Measurements from ENCODE around the gene CFAP221.

The CFAP221 gene

DNA sequence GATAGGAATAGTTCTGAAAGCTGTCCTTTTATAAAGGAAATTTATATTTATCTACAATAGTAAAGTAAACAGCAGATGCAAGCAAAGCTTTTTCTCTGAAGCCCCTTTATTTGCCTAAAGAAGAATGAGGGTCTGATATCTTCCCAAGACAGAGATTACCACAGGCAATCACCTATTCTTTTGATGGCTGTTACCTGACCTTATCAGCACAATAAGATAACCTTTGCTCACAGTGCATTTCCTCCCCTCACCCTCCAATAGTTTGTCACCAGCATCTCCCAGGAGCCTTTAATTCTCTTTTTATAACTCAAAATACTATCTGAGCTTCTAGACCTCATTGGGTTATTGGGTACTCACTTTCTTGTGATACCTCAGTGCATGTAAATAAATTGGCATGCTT lies 6.5 kb upstream of the CFAP221 start:
- Mint-ChIP-seq H3K4me3 (no peak overlapping the region), H3K36me3 (ENCODE audit: low read depth) (peaks cover 13% of the 10 kb centered on the region), H3K27me3 (ENCODE audit: low read depth, poor library complexity) (peaks cover 11% of the 10 kb centered on the region), H3K27ac (no peak overlapping the region), H3K9me3 (peaks cover 33% of the 10 kb centered on the region), H3K4me1 (peaks cover 7% of the 10 kb centered on the region)
- no peak for DNase-seq
- TF ChIP-seq, protein P1, sequence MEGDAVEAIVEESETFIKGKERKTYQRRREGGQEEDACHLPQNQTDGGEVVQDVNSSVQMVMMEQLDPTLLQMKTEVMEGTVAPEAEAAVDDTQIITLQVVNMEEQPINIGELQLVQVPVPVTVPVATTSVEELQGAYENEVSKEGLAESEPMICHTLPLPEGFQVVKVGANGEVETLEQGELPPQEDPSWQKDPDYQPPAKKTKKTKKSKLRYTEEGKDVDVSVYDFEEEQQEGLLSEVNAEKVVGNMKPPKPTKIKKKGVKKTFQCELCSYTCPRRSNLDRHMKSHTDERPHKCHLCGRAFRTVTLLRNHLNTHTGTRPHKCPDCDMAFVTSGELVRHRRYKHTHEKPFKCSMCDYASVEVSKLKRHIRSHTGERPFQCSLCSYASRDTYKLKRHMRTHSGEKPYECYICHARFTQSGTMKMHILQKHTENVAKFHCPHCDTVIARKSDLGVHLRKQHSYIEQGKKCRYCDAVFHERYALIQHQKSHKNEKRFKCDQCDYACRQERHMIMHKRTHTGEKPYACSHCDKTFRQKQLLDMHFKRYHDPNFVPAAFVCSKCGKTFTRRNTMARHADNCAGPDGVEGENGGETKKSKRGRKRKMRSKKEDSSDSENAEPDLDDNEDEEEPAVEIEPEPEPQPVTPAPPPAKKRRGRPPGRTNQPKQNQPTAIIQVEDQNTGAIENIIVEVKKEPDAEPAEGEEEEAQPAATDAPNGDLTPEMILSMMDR (IDR thresholded peaks at IDR 0.05): no peak

DNA sequence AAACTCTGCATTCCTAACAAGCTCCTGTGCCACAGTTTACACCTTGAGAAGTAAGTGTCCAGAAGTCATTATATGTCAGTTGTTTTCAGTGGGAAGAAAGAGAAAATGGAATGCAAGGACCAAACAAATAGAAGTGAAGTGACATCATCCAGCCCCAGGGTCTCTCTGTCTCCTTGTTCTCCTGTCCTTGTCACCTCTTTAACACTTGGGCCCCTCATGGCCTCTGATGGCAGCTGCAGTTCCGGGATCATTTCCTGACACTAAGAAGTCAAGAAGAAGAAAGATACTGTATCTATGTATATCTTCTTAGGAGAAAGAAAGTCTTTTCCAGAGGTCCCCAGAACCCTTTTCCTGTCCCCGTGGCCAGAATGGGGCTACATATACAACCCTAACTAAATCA lies 2.8 kb upstream of the CFAP221 start:
- Mint-ChIP-seq H3K36me3 (ENCODE audit: low read depth) (no peaks in the 10 kb centered on the region), H3K4me1 (peaks cover 30% of the 10 kb centered on the region), H3K27me3 (ENCODE audit: low read depth, poor library complexity) (peaks cover 12% of the 10 kb centered on the region), H3K9me3 (peaks cover 7% of the 10 kb centered on the region), H3K27ac (no peak overlapping the region), H3K4me3 (no peak overlapping the region)
- TF ChIP-seq, protein P1 (IDR thresholded peaks at IDR 0.05): no peak
- no peak for DNase-seq

DNA sequence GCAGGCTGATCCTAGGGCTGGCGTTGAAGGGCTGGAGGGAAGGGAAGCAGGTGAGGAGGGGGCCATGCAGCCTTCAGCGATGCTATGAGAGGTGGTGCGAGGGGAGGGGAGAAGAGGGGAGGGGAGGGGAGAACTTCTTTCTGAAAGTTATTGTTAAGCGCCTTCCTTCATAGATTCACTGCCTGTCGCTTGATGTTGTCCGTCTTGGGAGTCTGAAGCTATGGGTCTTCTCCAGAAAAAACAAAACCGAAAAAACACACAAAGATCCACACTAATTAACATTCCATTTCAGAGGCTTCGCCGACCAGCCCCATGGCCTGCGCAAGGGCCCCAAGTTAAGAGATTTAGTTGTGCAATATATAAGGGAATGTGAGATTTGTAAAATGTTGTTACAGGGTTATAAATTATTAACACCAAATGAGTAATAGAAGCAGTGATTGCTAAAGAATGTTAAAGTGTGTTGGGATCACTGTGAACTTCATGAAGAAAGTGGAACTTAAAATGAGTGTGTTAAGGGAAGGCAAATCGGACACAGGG lies 758 bp downstream of the CFAP221 start:
- H3K4me1 Mint-ChIP-seq: peaks cover 34% of the 10 kb centered on the region
- DNase-seq: no peak

DNA sequence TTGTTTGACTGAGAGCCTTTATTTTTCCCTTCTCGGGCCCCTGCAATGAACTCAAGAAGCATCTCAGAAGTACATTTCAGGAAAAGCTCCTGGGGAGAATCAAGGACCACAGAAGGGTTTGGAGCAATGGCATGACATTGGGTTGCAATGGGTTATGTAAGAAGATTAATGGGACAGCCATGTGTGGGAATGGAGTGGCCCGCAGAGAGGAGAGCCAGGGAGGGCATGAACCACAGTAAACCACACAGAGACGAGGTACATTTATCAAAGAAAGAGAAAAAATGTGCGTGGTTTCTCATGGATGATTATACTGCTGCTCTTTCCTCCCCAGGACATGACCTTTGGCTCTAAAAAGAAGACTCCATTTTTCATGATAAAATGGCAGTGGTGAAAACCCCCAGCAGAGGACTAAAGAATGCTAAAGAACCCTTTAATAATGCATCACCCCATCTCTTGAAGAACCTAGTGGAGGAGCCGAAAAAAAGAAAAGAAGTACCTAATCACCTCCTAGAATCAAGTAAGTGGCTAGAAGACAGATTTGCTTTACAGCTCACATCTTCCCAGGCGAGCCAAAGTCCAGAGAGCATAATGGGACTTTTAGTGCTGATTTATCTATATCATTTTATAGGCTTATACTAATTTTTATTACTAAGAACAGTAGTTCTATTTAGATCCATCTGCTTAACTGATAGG lies 1.7 kb downstream of the CFAP221 start:
- Mint-ChIP-seq H3K9me3 (no peaks in the 10 kb centered on the region), H3K4me3 (peak overlapping the region; percentile 7), H3K36me3 (ENCODE audit: low read depth) (no peaks in the 10 kb centered on the region), H3K4me1 (peaks cover 34% of the 10 kb centered on the region), H3K27me3 (ENCODE audit: low read depth, poor library complexity) (peaks cover 8% of the 10 kb centered on the region), H3K27ac (no peak overlapping the region)
- TF ChIP-seq, protein P1 (IDR thresholded peaks at IDR 0.05): no peak
- no peak for DNase-seq

More for the DNA sequence above, 758 bp downstream of the CFAP221 start:
- no peaks in the 10 kb centered on the region for H3K36me3 Mint-ChIP-seq (ENCODE audit: low read depth)
- peak overlapping the region; percentile 76 for H3K4me3 Mint-ChIP-seq
- H3K9me3 Mint-ChIP-seq: peaks cover 4% of the 10 kb centered on the region
- peak overlapping the region; percentile 50 for H3K27ac Mint-ChIP-seq
- H3K27me3 Mint-ChIP-seq (ENCODE audit: low read depth, poor library complexity): peaks cover 12% of the 10 kb centered on the region
- TF ChIP-seq, protein P1 (IDR thresholded peaks at IDR 0.05): no peak

DNA sequence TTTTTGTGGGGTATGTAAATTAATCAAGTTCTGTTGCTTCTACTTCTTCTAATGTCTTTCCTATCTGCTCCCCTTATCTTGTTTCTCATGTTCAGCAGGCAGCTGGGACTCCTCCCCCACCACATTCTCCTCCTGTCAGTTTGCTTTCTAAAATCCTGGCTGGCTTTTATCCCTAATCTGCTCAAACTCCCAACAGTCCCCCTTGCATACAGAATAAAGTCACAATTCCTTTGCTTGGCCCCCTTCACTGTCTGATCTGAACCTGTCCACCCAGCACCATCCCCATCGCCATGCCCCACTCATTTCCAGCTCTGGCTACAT lies 2.2 kb downstream of the CFAP221 start:
- Mint-ChIP-seq H3K27me3 (ENCODE audit: low read depth, poor library complexity) (peaks cover 7% of the 10 kb centered on the region), H3K9me3 (no peaks in the 10 kb centered on the region), H3K36me3 (ENCODE audit: low read depth) (no peaks in the 10 kb centered on the region), H3K4me3 (peak overlapping the region; percentile 7), H3K4me1 (peaks cover 34% of the 10 kb centered on the region), H3K27ac (no peak overlapping the region)
- DNase-seq: no peak
- TF ChIP-seq, protein P1 (IDR thresholded peaks at IDR 0.05): no peak
